Endometrial microvascular endothelial cells (primary cell): ENCODE results near the gene DDX27. TPM values are rescaled to one million over a fixed set of nuclear protein-coding genes. Genes with fewer than 3 reads are reported as not detected.

Experiments
- in situ Hi-C: cut with HindIII; loops from 2 replicates; pipeline ENCODE4 v1.10.0; 2017; ENCODE audit warnings: low sequenced_read_pairs, low pct_unique_long_range_greater_than_20kb; ENCODE audit errors: inconsistent ontology term
- total RNA-seq: library from RNA; depleted of rRNA; stranded (reverse); fragments of >200 nt; gene quantifications from one replicate; pipeline ENCODE4 v1.2.3, GENCODE V29; 2015; ENCODE audit errors: inconsistent ontology term

The DDX27 gene
- total RNA-seq, 1 donor from 2014 or later: 24.5 TPM

DNA sequence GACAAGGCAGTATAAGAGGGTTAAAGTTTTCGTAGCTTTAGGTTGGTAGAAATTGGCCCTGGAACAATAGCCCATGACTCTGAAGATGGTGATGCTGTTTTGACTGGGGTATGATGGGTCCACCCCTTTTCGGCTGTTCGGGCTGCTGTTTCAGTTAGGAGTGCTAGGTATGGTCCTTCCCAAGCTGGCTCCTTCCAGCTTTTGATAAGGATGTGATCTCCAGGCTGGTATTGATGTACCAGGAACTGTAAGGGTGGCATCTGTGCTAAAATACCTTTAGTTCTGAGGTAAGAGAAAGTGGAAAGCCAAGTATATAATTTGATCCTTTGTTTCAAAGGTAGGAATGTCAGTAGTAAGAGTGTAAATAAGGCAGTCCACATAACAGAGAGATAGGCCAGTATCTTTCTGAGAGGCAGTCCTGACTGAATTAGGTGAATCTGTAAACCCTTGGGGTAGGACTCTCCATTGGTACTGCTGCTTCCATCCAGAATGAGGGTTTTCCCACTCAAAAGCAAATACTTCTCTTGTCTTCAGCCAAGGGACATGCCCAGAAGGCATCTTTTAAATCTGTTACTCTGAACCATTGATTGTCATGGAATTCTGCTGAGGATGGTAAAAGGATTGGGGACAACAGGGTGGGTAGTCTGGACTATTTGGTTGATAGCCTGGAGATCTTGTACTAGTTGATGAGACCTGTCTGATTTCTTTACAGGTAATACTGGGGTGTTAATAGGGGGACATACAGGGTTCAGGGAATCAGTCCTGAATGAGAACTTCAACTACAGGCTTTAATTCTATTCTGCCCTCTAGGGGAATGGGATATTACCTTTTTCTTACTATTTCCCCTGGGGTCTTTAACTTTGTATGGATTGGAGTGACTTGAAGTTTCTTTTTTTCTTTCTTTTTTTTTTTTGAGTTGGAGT, 64.7 kb downstream of the DDX27 start:
- in situ Hi-C loops: no loop called here

DNA sequence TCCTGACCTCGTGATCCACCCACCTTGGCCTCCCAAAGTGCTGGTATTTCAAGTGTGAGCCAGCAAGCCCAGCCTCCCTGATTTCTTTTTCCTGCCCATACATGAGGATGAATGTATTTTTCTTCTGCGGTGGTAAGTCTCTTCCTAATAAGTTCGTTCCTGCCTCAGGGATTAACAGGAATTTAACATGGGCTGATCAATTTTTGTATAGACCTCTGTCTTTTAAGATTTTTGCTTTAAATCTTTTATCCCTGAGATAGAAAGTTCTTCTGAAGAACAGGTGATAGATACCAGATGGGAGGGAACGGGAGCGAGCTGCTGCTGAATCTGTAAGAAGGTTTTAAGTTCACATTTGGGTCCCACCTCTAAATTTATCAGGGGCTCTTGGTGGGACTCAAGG, 65.6 kb downstream of the DDX27 start:
- in situ Hi-C loops: no loop called here

DNA sequence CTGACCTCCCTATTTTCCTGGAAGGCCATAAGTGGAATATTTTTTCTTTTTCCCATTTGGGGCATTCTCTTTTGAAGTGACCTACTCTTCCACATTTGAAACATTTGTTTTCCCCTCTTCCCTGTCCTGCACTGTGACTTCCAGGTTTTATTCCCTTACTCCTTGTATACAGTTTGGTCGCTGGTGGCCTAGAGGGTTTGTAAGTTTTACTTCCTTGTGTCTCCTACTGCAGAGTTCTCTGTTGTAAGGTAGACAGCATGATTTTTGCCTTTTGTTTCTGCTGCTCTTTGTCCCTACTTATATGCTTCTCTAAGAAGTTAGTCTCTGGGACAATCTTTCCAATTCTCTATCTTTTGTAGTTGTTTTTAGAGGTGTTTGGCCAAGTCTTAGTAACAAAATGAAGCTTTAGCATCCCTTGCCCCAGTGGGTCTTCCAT, 66.0 kb downstream of the DDX27 start:
- in situ Hi-C loops: no loop called here

DNA sequence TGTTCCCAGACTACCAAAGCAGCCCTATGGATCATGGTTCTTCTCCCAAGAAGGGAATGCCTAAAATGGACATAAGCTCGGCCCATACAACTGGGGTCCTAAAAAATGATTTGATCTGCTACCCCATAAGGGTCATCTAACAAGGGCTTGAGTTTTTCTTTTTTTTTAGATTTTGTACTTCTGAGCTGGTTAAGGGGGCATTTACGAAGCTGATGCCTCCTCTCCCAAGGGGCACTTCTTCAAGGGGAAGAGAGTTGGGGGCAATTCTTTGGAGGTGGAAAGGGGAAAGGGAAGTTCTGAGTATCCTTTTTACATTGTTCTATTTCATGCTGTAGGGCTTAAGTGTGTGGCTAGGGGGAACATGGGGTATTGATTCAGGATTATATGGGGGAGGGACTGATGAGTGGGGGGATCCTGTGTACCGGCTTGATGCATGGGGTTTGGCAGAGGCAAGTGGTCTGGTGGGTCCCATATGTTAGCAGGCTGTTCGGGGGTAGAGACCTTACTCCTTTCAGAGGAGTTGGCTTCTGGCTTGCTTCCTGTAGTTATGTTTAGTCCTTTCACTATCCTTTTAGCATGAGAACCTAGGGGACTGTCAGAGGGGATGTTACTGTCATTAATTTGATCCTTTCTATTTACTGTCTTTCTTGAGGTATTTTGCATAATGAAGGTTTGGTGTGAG, 66.7 kb downstream of the DDX27 start:
- in situ Hi-C loops: no loop called here

DNA sequence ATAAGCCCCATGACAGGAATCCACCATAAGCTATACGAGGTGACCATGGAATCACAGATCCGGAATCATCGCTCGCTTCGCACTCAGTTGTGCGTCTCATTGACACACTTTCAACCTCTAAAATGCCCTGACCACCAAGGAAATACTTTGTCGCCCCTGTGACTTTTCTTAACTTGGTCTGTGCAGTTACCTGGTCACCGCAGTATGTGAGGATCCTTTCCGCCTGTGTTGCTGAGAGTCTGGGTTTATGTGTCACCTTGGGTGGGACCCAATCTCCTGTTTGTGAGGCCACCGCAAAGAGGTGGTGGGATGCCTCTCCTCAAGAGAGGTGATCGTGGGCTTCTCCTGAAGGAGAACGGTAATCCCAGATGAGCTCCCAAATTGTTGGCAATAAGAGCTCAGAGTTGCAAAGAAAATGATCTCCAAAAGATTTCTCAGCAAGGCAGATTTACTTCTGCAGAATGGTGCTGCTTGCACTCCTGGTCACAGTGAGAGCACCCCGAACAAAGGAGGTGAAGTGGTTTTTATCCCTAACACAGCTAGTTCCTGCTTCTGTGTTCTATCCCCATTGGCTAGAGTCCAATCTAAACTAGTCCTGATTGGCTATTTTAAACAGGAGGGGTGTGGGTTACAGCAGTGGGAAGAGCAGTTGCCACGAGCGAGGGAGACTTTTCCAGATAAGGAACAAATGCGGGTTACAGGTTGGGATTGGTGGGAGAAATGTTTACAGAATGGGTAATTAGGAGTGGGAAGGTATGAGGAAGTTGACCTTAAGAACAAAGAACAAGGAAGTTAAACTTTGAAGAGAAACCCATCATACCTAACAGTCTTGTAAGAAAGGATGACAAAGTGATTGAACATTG, 67.7 kb downstream of the DDX27 start:
- in situ Hi-C loops: no loop called here

DNA sequence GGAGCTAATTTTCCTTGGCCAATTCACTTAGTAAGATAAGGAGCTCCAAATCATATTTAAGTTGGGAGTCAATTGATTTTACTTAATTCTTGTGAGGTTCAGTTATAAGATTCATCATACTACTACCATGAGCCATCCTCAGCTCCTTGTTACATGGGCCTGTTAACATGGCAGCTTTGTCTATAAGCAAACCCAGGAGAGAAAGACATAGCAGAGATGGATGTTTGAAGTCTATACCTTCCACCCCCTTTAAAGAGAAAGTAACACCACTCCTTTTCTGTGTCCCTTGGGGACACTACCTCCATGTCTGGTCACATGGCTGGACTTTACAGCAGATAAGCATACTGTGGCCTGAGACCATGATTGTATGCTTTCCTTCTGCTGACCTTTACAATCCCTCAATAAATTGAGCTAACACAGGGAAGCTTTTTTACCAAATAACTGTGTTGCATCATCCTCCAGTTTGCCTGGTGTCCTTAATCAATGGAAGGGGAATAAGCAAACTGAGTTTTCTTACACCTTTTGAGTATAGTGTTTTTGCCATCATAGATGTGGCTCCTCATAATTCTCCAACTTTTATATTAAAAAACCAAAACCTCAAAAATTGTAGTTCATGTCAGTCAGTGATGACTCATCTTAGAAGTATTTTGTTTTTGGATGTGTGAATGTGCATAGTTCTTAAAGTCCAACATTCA, 68.5 kb downstream of the DDX27 start:
- in situ Hi-C loops: no loop called here

DNA sequence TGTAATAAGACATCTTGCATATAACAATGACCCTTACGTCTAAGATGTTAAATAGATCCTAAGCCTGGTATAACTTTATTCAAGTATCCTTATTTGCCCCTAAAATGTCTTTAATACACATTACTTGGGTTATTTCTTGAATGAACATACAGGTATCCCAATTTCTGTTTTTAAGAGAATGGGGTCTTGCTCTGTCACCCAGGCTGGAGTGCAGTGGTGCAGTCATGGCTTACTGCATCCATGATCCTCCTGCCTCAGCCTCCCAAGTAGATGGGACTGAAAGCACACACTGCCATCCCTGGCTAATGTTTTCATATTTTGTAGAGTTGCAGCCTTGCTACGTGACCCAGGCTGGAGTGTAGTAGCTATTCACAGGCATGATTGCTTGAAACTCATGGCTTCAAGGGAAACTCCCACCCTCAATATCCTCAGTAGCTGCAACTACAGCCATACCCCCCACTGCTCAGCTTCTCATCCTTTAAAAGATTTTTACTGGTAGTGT, 69.1 kb downstream of the DDX27 start:
- in situ Hi-C loops: no loop called here

DNA sequence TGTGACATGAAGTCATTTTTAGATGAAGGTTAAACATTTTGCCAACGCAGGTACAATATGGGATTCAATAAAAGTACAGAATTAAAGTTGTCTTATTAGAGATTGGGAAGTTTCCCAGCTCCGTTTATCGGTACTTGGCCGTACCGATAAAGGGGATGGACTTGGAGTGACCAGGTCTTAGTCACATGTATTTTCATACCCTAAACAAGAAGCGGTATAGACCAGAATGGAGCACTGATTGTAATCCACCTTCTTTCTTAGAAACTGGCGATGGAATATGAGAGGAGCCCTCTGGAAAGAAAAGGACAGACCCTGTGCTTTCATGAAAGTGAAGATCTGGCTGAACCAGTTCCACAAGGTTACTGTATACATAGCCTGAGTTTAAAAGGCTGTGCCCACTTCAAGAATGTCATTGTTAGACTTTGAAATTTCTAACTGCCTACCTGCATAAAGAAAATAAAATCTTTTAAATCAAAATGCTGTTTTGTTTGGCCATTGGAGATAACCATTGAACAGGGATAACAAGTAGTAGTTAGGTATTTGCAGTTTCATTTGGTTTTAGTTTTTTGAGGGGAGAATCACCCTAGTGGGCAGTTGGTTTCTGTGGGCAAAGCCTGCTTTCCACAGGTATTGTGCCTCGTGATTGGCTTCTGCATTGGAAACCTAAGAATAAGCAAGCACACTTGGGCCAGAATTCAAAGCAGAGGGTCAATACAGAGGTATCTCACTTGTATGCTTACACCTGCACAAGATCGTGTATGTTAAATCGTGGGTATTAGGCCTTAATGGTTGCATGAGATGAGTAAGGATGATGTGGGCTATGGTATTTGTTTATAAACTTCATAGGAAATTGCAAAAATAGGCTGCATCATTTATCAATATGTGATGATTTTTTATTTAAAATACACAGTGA, 69.8 kb downstream of the DDX27 start:
- in situ Hi-C loops: no loop called here

DNA sequence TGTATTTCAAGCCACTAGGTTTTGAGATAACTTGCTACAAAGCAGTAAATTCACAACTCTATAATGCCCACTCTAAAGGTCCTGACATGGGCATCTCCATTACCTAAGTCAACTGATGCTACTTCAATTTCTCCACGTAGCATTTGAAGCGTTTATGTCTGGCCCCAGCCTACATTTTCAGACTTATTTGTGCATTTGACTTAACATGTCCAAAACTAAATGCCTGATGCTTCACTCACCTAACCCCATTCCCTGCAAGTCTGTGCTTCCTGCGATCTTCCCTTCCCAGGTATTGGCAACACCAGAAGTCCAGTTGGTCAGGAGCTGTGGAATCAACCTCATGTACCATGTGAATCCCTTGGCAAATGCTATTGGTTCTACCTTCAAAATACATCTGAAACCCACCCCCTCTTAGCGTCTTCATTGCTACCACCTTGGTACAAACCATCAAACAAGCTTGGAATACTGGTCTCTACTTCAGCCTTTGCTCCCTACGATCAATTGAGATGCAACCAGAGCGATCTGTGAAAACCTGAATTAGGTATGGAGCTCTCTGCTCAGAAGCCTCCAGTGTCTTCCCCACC, 71.5 kb downstream of the DDX27 start:
- in situ Hi-C loops: no loop called here

DNA sequence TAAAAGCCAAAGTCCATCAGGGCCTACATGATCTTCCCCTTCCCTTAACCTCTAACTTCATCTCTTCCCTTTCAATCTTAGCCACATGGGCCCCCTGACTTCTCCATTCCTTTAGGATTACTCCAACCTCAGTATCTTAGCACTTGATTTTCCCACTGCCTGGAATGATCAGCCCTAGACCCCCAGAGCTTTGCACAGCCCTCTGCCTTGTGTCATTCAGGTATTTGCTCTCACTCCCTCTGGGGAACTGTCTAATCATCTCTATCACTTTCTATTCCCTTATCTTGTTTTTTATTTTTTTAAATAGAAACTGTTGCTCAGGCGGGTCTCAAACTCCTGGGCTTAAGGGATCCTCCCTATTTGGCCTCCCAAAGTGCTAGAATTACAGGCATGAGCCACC, 72.0 kb downstream of the DDX27 start:
- in situ Hi-C loops: no loop called here

DNA sequence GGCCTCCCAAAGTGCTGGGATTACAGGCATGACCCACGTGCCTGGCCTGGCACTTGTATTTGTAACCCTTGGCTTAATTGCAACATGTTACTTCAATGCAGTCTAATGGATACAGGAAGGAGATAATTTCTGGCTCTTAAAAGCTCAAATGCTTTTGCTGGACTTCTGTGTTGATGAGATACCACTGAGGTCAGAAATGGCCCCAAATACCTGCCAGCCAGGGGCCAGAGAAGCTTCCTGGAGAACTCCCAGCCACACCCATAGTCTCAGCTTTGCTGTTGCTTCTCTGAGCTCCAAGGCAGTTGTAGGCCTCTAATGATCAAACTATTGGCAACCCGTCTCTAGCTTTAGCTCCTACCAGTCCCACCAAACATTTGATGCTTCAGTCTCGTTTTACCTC, 72.8 kb downstream of the DDX27 start:
- in situ Hi-C loops: no loop called here

DNA sequence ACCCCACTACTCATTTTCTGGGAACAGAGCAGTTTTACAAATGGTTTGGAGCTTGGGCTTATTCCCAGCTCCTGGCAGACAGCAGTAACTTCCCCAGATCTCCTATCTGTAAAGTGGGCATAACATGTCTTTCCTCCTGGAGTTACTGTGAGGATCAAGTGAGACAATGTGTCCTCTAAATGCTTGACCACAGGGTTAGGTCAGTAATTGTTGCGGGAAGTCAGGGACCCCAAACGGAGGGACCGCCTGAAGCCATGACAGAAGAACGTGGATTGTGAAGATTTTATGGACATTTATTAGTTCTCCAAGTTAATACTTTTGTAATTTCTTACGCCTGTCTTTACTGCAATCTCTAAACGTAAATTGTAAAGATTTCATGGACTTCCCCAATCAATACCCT, 73.9 kb downstream of the DDX27 start:
- in situ Hi-C loops: no loop called here

Other genes with a start within 250 kb of the DDX27 start
- gene CSE1L, start 173.1 kb upstream of the DDX27 start, total RNA-seq: 189 TPM
- 84.0 TPM for gene STAU1, start 31.1 kb upstream of the DDX27 start, total RNA-seq
- 31.6 TPM for gene ZNFX1, start 58.6 kb downstream of the DDX27 start, total RNA-seq